ENCODE measurements around the gene HDGFL3.

The HDGFL3 gene

DNA sequence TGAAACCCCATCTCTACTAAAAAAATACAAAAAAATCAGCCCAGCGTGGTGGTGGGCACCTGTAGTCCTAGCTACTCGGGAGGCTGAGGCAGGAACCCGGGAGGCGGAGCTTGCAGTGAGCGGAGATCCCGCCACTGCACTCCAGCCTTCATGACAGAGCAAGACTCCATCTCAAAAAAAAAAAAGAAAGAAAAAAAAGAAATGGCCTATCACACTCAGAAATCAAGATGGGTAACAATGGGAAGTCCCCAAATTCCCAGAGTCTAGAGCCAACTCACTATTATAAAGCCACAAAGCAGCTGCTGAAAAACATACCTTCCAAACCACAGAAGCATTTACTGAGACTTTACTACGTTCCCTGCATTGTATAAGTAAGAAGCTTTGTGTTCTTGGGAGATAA is 7.5 kb downstream of the HDGFL3 start:
- TF ChIP-seq CTCF (IDR thresholded peaks at IDR 0.05; ENCODE audit: low read depth, low read length, missing control alignments): no peak
- H3K4me3 ChIP-seq (ENCODE audit: low read depth, low read length): no peak overlapping the region
- in situ Hi-C loops (cut with HindIII; ENCODE audit: low sequenced_read_pairs): no loop called here
- peak; percentile 47 for DNase-seq (ENCODE audit: low read depth)

DNA sequence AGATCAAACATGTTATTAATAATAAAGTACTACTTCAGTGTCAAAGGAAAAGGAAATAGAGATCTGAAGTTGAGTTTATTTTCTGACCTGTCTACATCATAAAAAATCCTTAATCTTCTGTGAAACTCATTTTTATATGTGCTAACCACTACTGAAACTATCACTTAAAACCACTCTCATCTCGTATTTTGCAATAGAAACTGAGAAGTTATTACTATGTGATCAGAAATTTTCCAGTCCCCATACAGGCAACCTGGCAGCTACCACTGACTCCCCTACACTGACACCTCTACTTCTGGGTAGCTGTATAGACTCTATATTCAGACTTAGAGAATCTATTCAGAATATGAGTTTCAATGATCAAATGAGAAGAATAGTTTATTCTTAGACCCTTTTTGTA is 8.3 kb downstream of the HDGFL3 start:
- in situ Hi-C loops (cut with HindIII; ENCODE audit: low sequenced_read_pairs): no loop called here
- TF ChIP-seq CTCF (IDR thresholded peaks at IDR 0.05; ENCODE audit: low read depth, low read length, missing control alignments): no peak
- no peak overlapping the region for H3K4me3 ChIP-seq (ENCODE audit: low read depth, low read length)
- DNase-seq (ENCODE audit: low read depth): no peak

GRCh38 chr15:83198476-83198875 is 9.1 kb downstream of the HDGFL3 start:
- no peak for DNase-seq (ENCODE audit: low read depth)
- no peak for TF ChIP-seq CTCF (IDR thresholded peaks at IDR 0.05; ENCODE audit: low read depth, low read length, missing control alignments)
- in situ Hi-C loops (cut with HindIII; ENCODE audit: low sequenced_read_pairs): no loop called here
- H3K4me3 ChIP-seq (ENCODE audit: low read depth, low read length): no peak overlapping the region

DNA sequence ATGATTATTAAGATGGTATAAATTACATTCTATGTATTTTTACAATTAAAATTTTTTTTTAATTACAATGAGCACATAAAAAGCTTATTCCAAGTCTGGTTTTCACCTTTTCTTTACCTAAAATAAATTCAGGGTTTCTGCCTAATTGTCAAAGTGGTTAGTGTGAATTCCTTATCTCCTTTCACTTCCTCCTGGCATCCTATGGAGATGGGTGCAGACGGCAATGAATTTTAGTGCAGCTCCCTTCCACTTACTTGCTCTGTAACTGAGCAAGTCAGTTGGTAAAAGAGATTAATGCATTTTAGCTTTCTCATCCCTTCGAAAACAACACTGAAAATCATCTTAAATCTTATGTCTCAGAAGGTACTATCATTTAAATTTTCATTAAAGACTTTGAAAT is 13.1 kb downstream of the HDGFL3 start:
- in situ Hi-C loops (cut with HindIII; ENCODE audit: low sequenced_read_pairs): no loop called here
- no peak for TF ChIP-seq CTCF (IDR thresholded peaks at IDR 0.05; ENCODE audit: low read depth, low read length, missing control alignments)
- DNase-seq (ENCODE audit: low read depth): no peak
- no peak overlapping the region for H3K4me3 ChIP-seq (ENCODE audit: low read depth, low read length)

- DNase-seq (ENCODE audit: low read depth): no peak
- in situ Hi-C loops (cut with HindIII; ENCODE audit: low sequenced_read_pairs): no loop called here
Measured at GRCh38 chr15:83193721-83194120, 13.9 kb downstream of the HDGFL3 start.

DNA sequence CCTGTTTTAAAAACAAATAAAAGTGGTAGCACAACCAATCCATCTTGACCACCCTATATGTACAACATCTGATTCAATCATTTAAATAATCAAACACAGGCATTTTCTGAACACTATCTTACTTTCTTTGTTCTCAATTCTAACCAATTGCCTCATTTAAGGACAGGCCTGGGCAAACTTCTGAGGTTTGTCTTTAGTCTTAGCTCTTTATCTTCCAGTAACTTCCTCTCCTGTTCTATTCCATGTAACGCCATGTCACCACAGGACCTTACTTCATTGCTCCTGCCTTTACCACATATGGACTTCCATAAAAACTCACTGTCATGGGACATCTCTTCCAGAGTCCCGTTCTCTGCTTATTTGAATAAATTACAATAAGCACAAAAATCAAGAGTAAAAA is 14.9 kb downstream of the HDGFL3 start:
- no peak for TF ChIP-seq CTCF (IDR thresholded peaks at IDR 0.05; ENCODE audit: low read depth, low read length, missing control alignments)
- H3K4me3 ChIP-seq (ENCODE audit: low read depth, low read length): no peak overlapping the region
- in situ Hi-C loops (cut with HindIII; ENCODE audit: low sequenced_read_pairs): no loop called here
- no peak for DNase-seq (ENCODE audit: low read depth)

More at GRCh38 chr15:83193721-83194120, 13.9 kb downstream of the HDGFL3 start:
- no peak for TF ChIP-seq CTCF (IDR thresholded peaks at IDR 0.05; ENCODE audit: low read depth, low read length, missing control alignments)
- H3K4me3 ChIP-seq (ENCODE audit: low read depth, low read length): no peak overlapping the region

DNA sequence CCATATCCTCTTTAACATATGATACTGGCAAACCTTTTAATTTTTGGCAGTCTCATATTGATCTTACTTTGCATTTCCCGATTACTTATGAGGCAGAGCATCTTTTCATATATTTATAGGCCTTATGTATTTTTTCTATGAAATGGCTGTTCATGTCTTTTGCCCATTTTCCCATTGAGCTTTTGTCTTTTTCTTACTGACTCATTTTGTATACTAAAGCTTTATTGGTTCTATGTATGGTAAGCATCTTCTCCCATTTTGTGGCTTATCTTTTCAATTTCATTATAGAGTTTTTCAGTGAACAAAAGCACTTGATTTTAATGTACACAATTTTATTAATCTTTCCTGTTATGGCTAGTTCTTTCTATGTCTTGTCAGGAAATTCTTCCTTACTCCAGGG is 17.2 kb downstream of the HDGFL3 start:
- H3K4me3 ChIP-seq (ENCODE audit: low read depth, low read length): no peak overlapping the region
- no peak for DNase-seq (ENCODE audit: low read depth)
- no peak for TF ChIP-seq CTCF (IDR thresholded peaks at IDR 0.05; ENCODE audit: low read depth, low read length, missing control alignments)
- in situ Hi-C loops (cut with HindIII; ENCODE audit: low sequenced_read_pairs): no loop called here
